LNCaP clone FGC (cell line): Measurements from ENCODE around the gene DMXL2.
"Not testable (repeated sequence)": the region's sequence is repeated elsewhere in the genome, so short reads cannot be mapped to it uniquely, and the experiment has no call there.

Source experiments
- DNase-seq: peaks from one replicate; pipeline ENCODE4 v3.0.0-alpha.2; 2011; ENCODE audit warnings: low read depth
- H3K4me3 ChIP-seq: 2 replicates; pipeline ENCODE4 v1.5.1; 2011; ENCODE audit warnings: mild to moderate bottlenecking, low read depth, low read length, control low read depth
- CTCF ChIP-seq: IDR thresholded peaks from 2 replicates; pipeline ENCODE4 v1.5.1; 2012; ENCODE audit warnings: mild to moderate bottlenecking; ENCODE audit not compliant: control insufficient read depth, insufficient read depth; ENCODE audit errors: extremely low read depth

The DMXL2 gene

GRCh38 chr15:51447855-51448621, 174.5 kb downstream of the DMXL2 start:
- DNase-seq = no peak
- no peak for TF ChIP-seq CTCF
- H3K4me3 ChIP-seq = no peak overlapping the region

DNA sequence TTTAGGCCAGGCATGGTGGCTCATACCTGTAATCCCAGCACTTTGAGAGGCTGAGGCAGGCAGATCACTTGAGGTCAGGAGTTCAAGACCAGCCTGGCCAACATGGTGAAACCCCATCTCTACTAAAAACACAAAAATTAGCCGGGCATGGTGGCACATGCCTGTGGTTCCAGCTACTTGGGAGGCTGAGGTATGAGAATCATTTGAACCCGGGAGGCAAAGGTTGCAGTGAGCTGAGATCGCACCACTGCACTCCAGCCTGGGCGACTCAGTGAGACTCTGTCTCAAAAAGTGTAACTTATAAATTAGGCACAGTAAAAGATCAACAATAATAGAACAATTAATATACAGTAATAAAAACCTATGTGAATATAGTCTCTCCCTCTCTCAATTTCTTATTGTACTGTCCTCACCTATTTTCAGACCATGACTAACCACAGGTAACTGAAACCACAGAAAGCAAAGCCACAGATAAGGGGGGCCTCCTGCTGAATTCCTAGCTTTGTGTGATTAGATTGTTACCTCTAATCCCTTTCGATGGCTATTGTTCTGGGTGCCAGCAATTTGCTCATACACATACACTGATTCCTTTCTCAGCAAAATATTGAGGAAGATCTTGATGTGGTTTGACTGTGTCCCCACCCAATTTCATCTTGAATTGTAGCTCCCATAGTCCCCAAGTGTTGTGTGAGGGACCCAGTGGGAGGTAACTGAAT, 176.4 kb downstream of the DMXL2 start:
- H3K4me3 ChIP-seq, DNase-seq: not testable (repeated sequence)

DNA sequence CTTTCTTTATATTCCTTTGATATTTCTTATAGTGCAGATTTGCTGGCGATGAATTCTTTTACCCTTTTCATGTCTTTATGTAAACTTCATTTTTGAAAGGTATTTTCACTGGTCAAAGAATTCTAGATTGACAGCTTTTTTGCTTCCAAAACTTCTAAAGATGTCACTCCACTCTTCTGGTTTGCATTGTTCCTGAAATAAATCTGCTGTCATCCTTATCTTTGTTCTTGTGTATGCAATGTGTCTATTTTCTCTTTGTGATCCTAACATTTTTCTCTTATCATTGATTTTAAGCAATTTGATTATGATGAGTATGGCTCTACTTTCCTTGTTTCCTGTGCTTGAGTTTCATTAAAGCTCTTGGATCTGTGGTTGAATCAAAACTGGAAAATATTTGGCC, 177.8 kb downstream of the DMXL2 start:
- DNase-seq = no peak
- TF ChIP-seq CTCF = no peak

DNA sequence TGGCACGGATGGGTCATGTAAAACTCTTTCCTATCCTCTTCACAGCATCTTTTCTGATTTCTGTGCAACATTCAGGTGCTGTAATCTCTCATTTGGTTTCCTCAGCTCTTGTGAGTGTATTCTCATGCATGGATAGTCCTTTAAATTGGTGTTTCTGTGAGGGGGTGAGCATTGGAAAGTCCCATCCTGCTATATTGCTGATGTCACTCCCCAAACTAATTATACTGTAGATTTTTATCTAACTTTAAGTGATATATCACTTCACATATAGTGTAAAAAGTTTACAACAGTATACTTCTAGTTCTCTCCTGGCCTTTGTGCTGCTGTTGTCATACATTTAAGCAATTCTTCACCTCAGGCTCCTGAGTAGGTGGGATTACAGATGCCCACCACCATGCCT, 178.5 kb downstream of the DMXL2 start:
- no peak for DNase-seq
- TF ChIP-seq CTCF = no peak
- no peak overlapping the region for H3K4me3 ChIP-seq

More for the DNA sequence above, 177.8 kb downstream of the DMXL2 start:
- H3K4me3 ChIP-seq = no peak overlapping the region

GRCh38 chr15:51443282-51443914, 179.2 kb downstream of the DMXL2 start:
- H3K4me3 ChIP-seq = no peak overlapping the region
- DNase-seq = no peak
- TF ChIP-seq CTCF = no peak

- no peak for TF ChIP-seq CTCF
- H3K4me3 ChIP-seq = no peak overlapping the region
- DNase-seq = no peak
These were observed 184.0 kb downstream of the DMXL2 start for GRCh38 chr15:51438526-51438925.

- H3K4me3 ChIP-seq = no peak overlapping the region
- DNase-seq = no peak
- TF ChIP-seq CTCF = no peak
These were observed 197.0 kb downstream of the DMXL2 start for GRCh38 chr15:51425517-51426040.
